ENCODE data around the gene ENO3.

The ENO3 gene

DNA sequence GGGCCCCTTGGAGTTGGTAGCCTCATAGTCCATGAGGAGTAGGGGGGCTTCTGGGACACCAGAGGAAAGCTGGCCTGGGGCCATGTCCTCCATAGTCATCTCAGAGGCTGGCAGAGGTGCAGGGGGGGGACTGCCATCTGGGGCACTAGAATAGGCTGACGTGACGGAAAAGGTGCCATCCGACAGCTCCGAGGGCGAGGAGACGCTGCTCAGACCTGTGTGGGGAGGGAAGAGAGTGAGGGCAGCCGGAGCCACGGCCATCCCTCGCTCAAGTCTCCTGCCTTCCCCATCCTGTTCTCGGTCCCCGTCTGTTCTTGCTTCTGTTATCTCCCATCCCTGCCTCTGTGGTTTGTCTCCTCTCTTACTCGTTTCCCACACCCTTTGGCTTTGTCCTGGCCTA, 21.4 kb downstream of the ENO3 start:
- no peak for DNase-seq (ENCODE audit: low read depth in 4 of 4, low spot score in 1 of 4)

DNA sequence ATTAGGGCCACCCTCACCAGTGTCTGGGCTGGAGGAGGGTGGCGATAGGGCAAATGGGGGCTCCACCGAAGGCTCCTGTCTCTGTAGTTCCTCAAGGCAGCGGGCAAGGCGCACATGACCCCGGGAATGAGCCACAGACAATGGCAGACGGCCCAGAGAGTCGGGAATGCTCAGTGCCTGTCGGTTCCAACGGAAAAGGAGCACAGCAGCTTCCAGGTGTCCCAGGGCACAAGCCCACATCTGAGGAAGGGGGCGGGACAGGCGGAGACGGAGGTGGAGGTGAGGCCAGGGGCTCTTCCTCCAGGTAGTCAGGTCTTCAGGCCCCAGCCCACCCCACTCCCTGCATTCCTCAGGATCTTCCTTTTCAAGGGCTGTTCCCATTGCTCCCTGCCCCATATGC, 21.8 kb downstream of the ENO3 start:
- no peak for DNase-seq (ENCODE audit: low read depth in 4 of 4, low spot score in 1 of 4)

DNA sequence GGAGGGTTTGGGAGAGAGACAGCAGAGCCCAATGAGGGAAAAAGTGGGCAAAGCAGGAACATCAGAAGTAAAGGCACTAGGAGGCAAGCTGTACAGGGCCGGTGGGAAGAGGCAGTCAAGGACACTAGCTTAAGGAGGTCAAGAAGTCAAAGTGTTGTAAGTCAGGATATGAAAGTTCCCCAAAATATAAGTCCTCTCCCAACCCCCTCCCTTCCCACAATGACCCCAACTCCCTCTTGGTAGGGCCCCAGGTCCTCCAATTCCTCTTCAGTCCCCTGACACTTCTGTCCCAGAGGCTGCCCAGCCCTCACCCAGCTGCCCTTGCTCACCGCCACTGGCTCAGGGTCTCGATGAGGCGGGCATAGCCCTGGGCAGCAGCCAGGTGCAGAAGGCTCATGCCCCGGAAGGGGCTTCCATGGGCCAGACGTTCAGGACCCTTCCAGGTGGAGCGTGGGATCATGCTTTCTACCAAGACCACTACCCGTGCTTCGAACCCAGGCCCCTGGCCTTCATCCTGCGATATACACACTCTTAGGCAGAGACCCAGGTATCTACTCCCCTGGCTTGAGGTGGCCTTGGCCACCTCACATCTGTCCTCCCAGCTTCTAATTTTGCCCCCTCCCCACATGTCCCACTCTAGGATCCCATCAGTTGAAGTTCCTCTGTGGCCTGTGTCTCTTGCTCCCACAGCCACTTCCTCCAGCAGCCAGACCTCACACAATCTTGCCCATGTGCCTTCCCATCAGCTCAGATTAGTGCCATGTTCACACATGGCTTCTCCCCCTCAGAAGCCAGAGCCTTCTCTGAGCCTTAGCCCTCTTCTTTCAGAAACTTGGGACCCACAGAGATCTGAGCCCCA, 22.6 kb downstream of the ENO3 start:
- no peak for DNase-seq (ENCODE audit: low read depth in 4 of 4, low spot score in 1 of 4)

DNA sequence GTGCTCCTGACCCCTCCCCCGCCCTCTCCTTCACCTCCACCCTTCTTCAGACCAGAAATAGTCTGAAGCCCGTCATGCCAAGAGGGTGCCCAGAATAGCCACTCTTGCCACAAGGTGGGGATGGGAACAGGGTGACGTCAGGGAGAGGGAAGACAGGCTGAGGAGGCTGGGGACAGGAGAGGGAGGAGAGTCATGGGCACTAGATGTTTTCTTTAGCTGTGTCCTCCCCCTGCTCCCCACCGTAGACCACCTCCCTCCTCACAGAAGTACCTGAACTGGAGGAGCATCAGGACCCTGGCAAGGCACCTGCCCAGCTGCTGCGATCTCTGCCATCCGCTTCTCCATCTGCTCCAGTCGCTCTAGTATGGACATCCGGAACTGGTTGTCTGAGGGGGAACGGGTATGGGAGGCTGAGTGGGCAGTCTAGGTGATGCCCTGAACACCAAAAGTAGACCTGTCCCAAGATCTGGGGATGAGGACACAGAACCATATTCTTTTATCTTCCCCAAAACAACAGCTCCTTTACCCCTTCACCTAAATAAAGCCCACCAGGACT, 23.3 kb downstream of the ENO3 start:
- no peak for DNase-seq (ENCODE audit: low read depth in 4 of 4, low spot score in 1 of 4)

DNA sequence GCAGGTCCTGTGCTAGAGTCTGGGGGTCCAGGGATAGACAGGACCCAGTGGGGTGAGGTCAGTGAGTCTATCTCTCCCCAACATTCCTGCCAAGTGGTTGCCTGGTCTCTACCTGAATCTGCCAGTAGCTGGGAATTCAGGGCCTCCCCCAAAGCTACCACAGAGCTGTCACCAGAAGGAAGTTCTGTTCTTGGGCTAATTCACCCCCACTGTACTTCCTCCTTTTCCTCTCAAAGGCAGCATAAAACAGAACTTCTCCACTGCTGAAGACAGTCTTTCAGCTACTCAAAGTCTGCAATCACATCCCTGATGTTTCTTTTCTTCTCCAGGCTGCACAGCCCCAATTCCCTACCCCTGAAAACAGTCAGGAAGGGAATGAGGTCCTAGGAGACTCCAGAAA, 27.8 kb downstream of the ENO3 start:
- DNase-seq (ENCODE audit: low read depth in 4 of 4, low spot score in 1 of 4) = no peak

DNA sequence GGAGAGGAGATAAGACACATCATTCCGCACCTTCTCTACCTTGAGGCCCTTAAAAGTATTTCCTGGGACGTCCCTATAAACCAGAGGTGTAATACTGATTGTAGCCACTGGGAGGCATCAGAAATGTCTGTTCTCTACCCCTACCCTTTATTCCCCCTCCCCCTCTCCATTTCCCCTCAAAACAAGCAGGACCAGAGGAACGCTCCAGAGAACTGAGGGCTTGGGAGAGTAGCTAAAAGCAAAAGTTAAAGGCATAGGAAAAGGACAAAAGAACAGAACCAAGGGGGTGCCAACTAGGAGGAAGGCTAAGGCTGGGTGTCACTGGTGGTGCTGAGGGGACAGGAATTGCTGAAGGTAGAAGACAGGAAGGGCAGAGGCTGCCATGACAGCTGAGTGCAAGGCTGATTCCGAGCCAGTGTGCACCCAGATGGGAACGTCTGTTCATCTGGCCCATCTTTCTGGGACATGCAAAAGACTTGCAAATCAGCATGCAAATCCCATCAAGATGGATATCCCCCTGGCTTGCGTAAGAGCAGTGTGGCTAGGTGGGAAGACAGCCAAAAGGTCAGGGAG, 29.8 kb downstream of the ENO3 start:
- DNase-seq (ENCODE audit: low read depth in 4 of 4, low spot score in 1 of 4) = peak in 1 of 4 experiments; percentile 36

DNA sequence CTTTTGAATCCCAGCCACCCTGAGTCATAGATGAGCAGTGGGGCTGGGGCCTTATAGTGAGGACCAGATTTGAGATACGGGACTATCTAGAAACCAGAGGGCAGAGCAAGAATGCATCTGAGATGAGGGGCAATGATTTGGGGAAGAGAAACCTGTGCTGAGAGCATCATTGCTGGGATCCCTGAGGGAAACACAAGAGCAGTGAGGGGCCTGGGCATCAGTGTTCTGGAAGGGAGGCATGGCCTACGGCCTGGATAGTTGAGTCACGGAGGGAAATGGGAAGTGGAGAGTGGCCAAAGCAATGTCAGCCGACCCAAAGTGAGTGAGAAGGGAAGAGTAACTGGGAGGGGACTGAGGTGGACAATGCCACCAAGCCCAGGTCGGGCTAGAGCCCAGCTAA, 31.4 kb downstream of the ENO3 start:
- DNase-seq (ENCODE audit: low read depth in 4 of 4, low spot score in 1 of 4) = no peak

DNA sequence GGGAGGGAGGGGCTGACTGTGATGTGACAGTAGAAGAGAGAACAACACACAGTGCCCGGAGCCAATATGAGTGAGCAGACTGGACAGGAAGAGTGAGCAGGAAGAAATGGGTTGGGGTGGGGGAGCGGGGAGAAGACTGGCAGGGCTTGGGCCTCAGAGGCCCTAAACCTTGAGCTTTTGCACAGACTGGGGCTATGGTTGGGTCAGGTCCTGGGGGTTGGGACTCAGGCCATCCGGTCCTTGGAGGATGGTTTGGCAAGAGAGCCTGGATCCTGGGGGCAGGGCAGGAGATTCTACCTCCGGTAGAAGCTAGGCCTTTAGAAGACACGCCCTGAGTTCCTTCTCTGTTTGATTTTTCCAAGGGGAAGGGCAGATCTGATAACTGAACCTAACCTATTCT, 35.5 kb downstream of the ENO3 start:
- DNase-seq (ENCODE audit: low read depth in 4 of 4, low spot score in 1 of 4) = no peak

DNA sequence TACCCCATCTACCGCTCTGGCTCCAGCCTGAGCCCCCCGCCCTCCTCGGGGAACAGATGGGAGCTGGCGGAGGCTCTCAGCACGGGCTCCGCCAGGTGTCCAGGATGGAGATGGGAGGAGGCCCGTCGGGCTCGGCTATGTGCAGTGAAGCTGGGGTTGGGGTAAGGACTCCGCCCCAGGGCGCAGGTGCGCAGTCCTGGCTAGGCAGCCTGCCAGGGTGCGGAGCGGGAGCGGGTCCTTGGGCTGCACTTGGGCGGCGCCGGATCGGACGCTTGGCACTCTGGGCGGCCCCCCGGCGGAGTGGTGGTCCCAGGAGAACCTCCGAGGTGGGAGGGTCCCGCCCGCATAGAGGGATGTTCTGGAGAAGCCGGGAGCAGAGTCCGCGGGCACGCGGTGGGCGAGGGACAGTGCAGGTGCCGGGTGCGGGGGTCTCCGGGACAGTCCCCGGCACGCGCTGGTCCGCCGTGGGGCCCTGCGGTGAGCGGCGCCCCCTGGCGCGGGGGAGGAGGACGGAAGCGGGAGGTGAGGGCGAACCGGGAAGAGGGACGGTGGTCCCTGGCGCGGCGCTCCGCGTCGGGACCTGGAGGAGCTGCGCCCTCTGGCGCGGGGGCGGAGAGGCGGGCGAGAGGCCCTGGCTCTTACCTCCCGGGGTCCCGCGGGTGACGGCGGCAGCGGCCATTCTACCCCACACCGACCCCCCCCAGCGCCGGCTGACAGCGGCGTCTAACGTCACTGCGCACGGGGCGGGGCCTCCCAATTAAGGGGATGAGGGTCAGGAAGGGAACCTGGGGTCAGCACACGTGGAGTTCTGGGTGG, 36.2 kb downstream of the ENO3 start, which contains the start of gene CAMTA2:
TSS of gene CAMTA2 (minus strand) at position 725 of the 816 bp plus-strand sequence. CDS start 1,453 bp downstream, outside the sequence.
- DNase-seq (ENCODE audit: low read depth in 4 of 4, low spot score in 1 of 4) = peak; percentile 80 to 88 (median 86)

DNA sequence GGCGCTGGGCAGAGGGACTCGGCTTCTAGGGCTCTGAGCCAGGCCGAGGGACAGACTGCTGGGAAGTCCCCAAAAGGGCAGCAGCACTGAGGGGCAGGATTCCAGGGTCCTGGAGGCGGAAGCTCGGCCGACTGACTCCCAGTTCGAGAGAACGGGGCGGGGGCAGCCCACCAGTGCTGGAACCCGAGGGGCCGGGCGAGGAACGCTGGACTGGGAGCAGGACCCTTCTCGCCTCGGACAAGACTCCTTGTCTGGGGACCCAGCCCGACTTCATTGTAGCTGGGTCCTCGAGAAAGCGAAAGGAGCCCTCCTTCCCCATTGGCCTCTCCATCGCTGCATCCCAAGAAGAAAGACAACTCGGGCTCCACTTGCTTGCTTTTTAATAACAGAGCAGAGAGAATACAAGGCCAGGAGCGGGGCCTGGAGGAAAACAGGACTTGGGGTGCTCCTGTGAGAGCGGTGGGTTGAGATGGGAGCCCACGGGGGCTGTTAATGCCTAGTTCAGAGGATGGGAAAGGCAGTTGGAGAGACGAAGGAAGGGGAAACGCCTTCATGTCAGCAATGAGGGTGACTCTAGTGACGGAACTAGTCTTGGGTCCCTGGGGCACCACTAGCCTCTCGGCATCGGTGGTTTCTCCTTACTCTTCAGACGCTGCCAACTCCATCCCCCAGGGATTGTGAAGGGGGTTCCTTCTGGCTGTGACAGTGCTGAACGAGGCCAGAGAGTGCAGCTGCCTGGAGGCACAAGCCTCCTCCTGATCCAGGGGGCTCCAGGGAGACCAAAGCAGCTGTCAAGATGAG, 37.0 kb downstream of the ENO3 start:
- no peak for DNase-seq (ENCODE audit: low read depth in 4 of 4, low spot score in 1 of 4)

DNA sequence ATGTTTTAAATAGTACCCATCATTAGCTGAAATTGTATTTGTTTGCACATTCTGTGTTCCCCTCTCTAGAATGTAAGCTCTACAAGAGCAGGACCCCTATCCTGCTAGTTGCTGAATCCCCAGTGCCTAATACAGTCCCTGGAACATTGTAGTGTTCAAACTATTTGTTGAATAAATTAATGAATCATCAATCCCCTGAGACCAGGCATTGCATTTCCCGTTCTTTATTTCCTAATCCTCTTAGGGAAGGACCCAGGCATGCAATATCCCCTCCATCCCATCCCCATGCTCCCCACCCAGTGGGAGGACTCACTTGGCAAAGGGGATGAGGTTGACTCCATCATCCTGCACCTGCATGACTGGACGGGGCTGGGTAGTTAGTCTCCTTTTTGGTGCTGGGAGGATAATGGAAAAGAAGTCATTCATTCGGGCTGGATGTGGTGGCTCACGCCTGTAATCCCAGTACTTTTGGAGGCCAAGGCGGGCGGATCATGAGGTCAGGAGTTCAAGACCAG, 43.2 kb downstream of the ENO3 start:
- DNase-seq (ENCODE audit: low read depth in 4 of 4, low spot score in 1 of 4) = no peak

DNA sequence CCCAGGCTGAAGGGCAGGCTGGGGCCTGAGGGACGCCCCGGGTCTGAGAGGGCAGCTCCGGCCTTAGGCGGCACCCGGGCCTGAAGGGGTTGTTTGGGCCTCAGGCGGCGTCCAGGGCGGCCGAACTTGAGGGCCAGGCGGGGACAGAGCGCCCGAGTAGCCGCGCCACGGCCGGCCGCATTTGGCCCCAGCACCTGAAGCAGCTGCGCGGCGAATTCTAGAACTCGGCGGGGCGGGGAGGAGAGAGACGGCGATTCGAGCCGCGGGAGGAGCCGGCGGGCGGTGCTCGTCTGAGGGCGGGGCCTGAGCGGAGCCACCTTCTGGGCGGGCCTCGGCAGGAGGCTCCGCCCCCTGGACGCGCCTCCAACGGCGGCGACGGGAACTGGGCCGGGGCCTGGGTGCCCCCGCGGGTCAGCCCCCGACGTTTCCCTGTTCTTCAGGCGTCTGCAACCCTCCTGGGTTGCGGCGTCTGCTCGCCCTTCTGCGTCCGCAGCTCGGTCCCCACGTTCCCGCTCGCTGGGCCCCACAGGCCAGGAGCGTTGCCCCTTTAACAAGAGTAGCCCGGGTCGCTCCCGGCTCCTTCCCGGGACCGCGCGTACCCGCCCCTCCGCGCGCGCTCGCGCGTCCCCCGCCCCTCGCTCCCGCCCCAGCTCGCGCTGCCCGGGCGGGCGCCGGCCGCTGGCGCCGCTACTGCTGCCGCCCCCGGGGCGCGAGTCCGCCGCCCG, 46.5 kb downstream of the ENO3 start, which contains the start of the genes INCA1 and KIF1C:
TSS of gene INCA1 (minus strand) at position 221 of the 725 bp plus-strand sequence. CDS start 3,085 bp downstream, outside the sequence.
TSS of gene KIF1C (plus strand) at position 649 of the 725 bp plus-strand sequence. CDS start 2,297 bp downstream, outside the sequence.
- peak; percentile 74 to 86 (median 85) for DNase-seq (ENCODE audit: low read depth in 4 of 4, low spot score in 1 of 4)

DNA sequence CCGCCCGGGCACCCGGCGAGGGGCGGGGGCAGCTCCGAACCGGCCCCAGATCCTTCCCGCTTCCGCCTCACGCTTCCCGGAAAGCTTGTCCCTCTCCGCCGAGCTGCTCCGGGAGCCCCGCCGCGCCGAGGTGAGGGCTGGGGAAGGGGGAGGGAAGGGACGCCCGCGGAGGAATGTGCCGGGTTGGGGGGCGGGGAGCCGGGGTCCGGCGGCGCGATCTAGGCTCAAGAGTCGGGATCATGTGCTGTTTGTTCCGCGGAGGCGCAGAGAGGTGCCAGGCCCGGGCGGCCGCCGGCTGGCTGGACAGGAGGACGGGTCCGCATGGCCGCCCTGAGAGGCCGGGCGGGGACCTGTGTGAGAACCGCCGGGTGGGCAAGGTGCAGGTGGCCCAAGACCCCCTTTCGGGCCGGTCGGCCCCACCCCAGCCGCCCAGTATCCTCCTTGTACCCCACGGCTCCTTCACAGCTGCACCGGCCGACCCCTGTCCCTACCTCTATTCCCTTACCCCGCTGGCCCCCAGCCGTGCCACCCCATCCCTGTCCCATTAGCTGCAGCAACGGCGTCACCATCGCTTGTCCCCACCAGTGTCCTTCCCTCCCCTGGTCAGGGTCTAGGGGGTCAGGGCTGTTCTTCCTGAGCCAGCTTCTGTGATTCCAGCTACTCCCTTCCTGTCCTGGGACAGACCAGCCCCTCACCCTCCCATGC, 47.3 kb downstream of the ENO3 start:
- no peak for DNase-seq (ENCODE audit: low read depth in 4 of 4, low spot score in 1 of 4)

DNA sequence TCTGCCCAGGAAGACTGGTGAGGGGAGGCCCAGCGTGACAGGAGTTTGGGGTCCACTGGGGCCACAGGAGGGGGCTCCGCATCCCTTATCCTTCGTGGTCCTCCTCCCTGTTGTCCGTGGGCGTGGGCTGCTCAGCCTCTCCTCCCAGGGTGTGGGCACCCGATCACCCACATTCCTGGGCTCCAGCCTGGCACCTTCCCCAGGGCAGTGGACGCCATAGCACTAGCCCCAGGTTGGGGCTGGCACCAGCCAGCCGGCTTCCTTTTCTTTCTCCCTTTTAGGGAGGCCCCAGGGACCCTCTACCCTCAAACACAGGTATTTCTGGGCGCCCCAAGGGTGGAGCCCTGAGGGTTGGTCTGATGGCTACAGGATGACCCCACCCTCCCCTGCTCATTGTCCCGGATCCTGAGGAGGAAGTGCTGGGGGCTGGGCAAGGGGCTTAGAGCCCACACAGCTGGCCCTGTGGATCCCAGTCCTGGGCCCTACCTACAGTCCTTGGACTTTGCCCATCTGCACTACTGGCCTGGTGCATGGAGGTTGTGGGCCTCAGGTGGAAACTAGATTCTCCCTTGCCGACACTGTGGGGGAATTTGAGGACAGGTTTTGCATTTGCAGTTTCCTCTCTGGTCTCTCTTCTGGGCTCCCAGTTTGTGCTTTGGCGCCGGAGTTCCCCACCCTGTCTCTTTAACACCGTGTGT, 48.0 kb downstream of the ENO3 start:
- DNase-seq (ENCODE audit: low read depth in 4 of 4, low spot score in 1 of 4) = no peak

DNA sequence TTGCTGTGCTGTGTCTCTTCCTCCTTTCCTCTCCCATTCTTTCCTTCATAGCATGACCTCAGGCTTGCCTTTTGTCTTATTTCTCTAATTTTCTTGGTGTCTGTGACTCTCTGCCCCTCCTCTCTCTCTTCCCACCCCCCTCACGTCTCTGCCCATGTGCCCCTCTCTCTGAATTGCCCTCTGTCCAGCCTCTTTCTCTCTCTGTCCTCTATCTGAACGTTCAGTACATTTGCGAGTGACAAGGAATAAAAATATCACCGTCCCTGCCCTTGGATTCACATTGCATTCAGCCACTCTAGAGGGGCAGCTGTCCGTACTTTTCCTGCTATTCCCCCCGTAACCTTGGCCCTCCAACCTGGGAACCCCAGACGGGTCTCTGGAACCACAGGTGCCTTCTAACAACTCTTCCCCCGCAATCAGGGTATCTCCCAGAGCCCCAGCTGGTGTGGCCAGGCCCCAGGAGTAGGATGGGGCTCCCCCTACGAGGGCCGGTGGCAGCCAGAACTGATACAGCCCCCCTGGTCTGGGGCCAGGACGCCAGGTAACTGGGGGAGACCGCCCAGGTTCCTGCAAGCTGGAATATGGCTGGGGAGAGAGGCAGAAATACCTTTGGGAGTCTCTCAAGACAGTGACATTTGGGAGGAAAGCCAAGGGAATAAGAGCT, 48.6 kb downstream of the ENO3 start:
- no peak for DNase-seq (ENCODE audit: low read depth in 4 of 4, low spot score in 1 of 4)

DNA sequence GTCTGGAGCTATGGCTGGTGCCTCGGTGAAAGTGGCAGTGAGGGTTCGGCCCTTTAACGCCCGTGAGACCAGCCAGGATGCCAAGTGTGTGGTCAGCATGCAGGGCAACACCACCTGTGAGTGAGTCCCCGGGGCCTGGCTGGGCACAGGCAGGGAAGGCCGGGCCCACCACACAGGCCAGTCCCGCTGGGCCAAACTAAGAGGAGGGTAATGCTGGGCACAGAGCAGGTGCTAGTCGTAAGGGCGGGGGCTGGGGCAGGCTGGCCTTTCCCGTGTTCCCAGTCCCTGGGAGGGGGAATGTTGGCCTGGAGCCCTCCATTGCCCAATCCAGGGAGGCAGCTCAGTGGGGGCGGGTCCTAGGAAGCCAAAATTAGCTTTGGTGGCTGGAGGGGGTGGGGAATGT, 49.3 kb downstream of the ENO3 start:
- DNase-seq (ENCODE audit: low read depth in 4 of 4, low spot score in 1 of 4) = no peak

DNA sequence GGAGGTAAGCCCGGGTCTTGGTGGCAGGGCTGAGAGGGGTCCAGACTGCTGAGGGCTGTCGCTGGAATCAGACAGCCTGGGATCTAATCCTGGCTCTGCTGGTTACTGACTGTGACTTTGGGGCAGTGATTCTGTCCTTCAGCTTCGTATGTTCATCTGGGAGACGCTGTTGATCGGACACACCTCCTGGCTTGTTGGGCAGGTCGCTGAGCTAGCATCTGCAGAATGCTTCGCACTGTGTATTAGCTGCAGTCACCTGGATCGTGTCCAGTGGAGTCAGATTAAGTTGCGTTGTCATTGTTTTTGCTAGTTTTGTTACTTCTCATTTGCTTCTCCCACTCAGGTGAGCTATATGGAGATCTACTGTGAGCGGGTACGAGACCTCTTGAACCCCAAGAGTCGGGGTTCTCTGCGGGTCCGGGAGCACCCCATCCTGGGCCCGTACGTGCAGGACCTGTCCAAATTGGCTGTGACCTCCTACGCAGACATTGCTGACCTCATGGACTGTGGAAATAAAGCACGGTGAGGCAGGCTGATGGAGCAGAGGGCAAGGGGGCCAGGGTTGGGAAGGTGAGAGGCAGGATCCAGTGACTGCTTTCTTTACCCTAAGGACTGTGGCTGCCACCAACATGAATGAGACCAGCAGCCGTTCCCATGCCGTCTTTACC, 51.3 kb downstream of the ENO3 start:
- DNase-seq (ENCODE audit: low read depth in 4 of 4, low spot score in 1 of 4) = no peak
